ENCODE data around the gene ICOS. TPM values are rescaled to one million over a fixed set of nuclear protein-coding genes. Genes with fewer than 3 reads are reported as not detected.

The ICOS gene
- total RNA-seq, 1 donor from 2014 or later = 0.98 TPM

GRCh38 chr2:204010628-204011560 lies 74.3 kb downstream of the ICOS start:
- no peak for DNase-seq (ENCODE audit: low spot score)

Other genes with a start within 250 kb of the ICOS start
- gene CD28, start 230.1 kb upstream of the ICOS start, total RNA-seq = 1.6 TPM
- gene CTLA4, start 69.0 kb upstream of the ICOS start, total RNA-seq = 1.6 TPM

Data from mucosa of gallbladder (tissue), 1 donor.